ENCODE results near the gene MAP7D3.

MAP7D3 gene

GRCh38 chrX:136205882-136206380 is 45.3 kb downstream of the MAP7D3 start:
- DNase-seq: no peak

DNA sequence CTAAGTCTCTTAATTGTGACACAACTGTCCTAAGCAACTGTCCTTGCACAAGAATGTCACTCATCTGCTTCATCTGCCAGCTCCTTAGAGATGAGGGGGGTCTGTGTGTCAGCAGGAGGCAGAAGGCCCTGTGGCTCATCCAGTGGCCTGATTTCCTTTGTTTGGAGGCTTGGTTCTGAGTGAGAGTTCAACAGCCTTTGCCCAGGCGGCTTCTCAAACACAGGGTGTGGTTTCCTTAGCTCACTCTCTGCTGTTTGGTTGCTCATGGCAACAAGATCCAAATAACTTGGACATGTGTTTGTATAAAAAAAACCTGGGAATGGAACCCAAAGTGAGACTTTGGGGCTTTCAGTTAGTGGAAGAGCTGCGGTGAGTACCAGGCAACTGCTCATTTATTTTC is 46.6 kb downstream of the MAP7D3 start:
- peak; percentile 35 for DNase-seq

DNA sequence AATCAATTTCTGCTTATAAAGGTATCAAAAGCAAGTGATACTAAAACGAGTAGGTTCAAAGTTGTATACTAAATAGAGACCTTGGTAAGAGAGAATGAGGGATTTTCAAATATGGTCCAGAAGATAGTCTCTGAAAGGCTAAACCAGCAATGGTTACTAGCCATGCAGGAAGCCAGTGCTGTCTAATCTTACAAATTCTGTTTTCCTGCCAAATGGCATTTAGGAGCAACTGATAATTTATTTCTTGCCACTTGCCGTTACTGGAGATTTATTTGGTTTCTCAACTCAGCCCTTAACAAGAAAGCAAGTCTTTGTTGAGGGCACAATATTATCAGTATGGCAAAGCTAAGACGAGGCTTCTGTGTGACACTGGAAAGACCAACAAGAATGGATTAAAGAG is 47.2 kb downstream of the MAP7D3 start:
- no peak for DNase-seq

DNA sequence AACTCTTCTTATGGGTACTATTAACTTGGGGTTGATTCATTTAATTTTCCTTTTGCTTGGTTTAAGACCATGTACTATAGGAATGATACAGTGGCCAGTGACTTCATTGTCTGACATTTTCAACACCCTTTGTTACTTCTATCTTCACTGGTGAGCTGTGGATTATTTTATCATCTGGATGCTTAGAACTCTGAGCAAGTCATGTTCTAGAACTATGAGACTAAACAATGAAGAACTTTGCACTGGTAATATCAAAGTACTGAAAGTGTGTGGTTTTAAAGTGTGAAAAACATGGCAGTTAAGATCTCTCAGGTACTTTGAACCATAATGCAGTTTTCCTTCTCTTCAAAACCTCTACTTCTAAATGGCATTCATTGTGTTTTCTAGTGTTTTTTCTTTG is 47.8 kb downstream of the MAP7D3 start:
- DNase-seq: no peak

- DNase-seq: no peak
These were observed 48.3 kb downstream of the MAP7D3 start for GRCh38 chrX:136202889-136203288.

DNA sequence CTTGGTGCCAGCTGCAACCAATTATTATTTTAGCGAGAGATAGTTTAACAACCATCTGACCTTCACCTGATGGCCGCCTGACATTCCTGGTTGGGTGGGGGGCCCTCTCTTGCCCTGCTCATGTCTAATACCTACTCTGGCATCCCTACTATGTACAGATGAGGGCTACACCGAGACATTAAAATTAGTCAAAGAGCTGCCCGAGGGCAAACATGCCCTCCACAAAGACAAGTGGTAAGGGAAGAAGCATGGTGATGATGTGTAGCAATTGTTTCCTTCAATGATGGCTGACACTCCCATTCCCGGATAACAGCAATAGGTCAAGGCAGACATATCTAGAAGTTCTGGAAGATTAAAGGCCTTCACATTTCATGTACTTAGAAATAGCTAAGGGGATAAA is 49.6 kb downstream of the MAP7D3 start:
- no peak for DNase-seq

GRCh38 chrX:136200466-136200865 is 50.7 kb downstream of the MAP7D3 start:
- no peak for DNase-seq

DNA sequence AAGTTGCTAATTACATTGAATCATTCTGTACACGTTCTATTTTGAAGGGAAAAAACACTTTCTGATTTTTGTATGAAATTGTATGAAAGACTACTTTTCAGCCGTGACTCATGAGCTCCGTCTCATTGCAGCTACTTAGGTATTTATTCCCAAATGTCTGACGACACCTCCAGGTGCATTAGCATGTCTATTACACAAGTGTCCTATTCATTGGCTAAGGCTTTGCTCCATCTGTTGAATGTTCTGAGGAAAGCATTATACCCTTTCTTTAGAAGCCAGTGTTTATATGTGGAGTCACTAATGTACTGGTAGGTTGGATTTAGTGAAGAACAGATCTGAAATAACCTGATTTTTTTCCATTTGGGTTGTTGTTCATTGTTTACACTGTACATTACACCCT is 51.8 kb downstream of the MAP7D3 start:
- no peak for DNase-seq

GRCh38 chrX:136198678-136199243 is 52.4 kb downstream of the MAP7D3 start:
- DNase-seq: no peak

GRCh38 chrX:136198010-136198409 is 53.2 kb downstream of the MAP7D3 start:
- no peak for DNase-seq

DNA sequence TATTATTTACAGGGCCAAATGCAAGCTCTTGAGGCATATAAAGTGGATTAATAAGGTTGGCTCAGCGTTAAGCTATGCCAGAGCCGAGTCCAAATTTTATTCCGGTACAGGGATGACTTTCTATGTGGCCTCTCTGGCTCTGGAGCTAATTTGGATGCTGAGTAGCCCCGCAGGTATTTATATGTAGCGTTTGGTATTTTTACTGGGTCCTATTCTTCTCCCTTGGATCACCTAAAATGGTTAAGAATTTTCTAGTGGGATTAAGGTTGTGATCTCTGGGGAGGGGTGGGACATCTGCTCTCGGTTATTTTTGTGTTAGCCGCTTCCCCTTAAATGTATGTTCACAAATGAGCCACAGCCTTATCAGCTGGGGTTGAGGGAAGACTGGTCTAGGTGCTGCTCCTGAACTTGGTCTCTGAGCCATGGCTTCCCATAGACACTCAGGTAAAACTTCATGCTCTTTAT is 54.5 kb downstream of the MAP7D3 start:
- DNase-seq: no peak

DNA sequence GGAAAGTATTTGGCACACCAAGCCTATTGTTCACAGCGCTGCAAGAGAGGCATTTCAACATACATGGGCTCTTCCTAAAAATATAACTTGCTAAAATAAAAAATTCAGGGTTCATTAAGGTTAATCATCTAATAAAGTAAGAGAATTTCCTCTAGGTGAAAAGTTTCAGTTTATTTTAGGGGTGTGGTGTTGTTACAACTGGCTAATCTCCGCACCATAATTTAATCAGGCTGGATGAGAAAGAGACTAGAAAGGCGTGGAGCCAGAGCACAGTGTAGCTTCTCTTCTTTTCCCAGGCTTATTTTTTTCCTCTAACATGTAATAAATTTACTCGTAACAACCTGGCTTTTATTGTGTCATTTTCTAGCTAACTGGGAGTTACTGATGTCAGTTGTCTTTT is 56.0 kb downstream of the MAP7D3 start:
- DNase-seq: no peak

- no peak for DNase-seq
These were observed 56.7 kb downstream of the MAP7D3 start for GRCh38 chrX:136194536-136194935.

DNA sequence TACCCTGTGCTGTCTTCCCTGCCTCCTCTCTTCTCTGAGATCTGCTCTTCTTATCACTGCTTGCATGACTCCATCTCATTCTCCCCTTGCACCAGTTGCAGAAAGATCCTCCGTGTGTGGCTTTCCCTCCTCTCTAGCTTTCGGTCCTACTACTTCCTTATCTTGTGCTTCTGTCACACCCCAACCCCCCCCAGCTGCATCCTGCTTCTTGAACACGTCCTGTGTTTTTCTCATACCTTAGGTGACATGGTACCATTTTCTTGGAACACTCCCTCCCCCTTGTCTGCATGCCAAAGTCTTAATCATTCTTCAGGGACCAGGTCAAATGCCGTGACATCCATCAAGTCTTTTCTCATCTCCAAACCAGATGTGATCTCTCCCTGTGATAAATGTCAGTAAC is 57.4 kb downstream of the MAP7D3 start:
- DNase-seq: no peak

DNA sequence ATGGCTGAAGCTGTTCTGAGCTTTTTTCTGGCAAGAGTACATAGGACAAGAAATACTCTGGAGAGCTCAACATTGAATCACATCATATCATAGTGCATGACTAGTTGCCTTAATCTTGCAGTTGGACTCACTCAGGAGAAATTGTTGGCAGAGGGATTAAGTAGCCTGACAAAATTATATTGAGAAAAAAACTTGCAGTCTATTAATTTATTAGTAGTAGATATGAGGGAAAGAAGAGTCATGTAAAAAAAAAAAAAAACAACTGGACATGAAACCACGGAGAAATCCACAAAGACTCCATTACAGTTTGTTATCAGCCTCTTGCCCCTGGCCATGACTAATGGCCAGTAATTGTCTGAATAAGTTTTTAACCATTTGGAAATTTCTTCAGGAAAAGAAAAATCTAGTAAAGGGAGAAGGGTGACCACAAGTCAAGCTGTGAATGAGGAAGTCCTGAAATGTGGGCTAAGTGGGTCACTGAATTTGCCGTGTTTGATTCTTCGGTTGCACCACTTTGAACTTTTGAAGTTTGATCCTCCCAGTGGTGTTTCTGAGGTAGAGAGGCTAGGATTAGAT is 58.3 kb downstream of the MAP7D3 start:
- DNase-seq: no peak

DNA sequence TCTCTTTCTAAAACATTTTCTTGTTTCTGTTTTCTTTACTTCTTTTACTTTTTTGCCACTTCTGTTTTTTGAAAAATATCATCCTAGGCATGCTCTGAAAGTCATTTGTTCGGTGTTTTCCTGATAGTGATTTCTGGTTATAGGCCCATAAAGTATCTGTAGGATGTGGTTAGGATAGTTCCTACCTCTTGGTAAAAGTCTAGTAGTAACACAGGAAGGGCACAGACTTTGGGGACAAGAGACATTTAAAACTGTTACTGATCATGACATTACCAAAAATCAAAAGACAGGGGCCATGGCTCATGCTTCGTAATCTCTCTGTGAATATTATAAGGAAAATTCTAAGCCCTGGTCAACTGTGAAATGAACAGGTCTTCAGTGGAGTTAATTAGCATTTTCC is 59.1 kb downstream of the MAP7D3 start:
- no peak for DNase-seq

DNA sequence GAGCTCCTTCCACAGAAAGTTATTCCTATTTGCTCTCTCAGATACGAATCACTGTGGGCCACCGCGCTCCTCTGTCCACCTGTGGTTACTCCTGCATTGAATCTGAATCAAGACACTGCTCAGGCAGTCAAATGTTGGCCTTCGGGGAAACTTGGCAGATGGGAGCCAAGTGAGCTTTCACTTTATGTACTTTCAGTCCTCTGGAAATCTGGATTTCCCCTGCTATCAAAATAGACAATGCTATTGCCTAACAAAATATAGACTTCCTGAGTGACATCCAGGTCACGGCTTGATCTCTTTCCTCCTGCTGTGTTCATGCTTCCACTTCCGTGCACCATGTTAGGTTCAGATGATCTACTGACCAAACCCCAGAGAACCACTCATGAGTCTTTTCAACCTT is 60.0 kb downstream of the MAP7D3 start:
- DNase-seq: no peak

GRCh38 chrX:136190038-136190713 is 61.0 kb downstream of the MAP7D3 start:
- DNase-seq: no peak

GRCh38 chrX:136189222-136189621 is 62.0 kb downstream of the MAP7D3 start:
- no peak for DNase-seq

GRCh38 chrX:136186023-136186413 is 65.2 kb downstream of the MAP7D3 start:
- DNase-seq: no peak

DNA sequence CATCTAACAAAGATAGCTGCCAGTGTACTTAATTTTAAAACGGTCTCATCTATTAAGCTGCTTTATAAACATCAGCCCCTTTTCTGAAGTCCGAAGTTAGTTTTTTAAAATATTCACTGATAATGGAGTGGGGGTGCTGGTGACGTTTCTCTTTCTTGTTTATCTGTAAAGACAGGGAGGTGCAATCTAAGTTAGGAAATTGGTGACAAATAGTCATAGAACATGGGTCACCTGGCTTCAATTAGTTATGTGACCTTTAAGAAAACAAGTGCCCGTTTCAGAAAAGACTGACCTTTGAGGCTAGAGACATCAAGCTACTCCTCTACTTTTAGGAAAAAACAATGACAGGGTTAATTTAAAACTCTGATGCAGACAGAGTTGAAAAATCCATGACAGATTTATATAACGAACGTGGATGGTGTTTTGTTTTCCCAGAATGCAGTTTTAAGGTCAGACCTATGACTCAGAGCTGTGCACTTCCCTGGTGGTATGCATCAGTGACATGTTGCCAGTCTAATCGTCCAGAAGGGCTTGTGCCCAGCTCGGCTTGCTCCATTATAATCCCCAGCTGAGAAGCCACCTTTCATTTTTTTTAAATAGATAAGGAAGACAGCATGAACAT is 65.7 kb downstream of the MAP7D3 start:
- no peak for DNase-seq

DNA sequence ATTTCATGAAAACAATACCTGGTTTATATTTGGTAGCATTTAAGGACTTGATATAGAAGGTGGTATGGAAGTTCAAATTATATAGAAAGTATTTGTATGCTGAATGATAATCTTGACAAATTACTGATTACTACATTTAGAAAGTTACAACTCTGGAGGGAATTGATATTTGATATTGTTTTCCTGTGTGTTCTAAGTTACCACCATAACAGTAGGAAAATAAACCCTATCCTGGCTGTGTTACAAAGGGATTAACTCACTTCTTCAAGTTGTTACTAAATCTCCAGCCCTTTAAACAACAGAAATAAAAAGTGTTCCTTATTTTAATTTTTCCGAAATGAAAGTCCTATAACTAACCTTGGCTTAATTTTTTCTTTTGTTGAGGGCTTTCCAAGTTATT is 67.3 kb downstream of the MAP7D3 start:
- DNase-seq: no peak

GRCh38 chrX:136183172-136183571 is 68.0 kb downstream of the MAP7D3 start:
- no peak for DNase-seq

DNA sequence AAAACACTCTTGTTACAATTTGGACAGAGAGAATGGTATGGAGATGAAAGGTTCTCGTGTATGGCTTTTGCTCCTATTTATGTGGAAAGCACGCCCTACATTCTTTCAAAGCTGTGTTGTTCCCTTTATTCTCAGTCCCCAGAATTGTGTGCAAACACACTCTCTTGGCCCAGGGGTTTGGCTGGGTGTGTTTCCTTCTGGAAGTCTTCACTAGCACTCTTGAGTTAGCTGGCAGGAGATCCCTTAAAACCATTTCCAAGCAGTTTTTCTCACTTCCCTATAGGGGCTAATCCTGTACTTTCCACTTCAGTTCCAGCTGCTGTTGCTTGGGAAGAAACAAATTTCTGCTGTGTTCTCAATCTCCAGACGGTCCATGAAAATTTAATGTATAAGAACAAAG is 68.8 kb downstream of the MAP7D3 start:
- peak; percentile 74 for DNase-seq

Data from right hindlimb (tissue), 1 donor.